CD1c-positive myeloid dendritic cell (primary cell): ENCODE measurements around the gene PLAGL2.

Experiments
- DNase-seq: peaks from one replicate; pipeline ENCODE4 v3.0.0-alpha.2; 2016; ENCODE audit errors: extremely low spot score

PLAGL2 gene

GRCh38 chr20:32231847-32232246, 24.3 kb upstream of the PLAGL2 start:
- peak; percentile 28 for DNase-seq

- no peak for DNase-seq
Observed at GRCh38 chr20:32231245-32231644, 23.7 kb upstream of the PLAGL2 start.

GRCh38 chr20:32230707-32231106, 23.2 kb upstream of the PLAGL2 start:
- no peak for DNase-seq

GRCh38 chr20:32229251-32229747, 21.8 kb upstream of the PLAGL2 start:
- no peak for DNase-seq

- peak; percentile 49 for DNase-seq
Observed at GRCh38 chr20:32227744-32228688, 20.5 kb upstream of the PLAGL2 start.

GRCh38 chr20:32227306-32227705, 19.8 kb upstream of the PLAGL2 start:
- DNase-seq = no peak

GRCh38 chr20:32226391-32226790, 18.8 kb upstream of the PLAGL2 start:
- no peak for DNase-seq

- DNase-seq = no peak
Observed at GRCh38 chr20:32224463-32224862, 16.9 kb upstream of the PLAGL2 start.

- no peak for DNase-seq
Observed at GRCh38 chr20:32218156-32218900, 10.8 kb upstream of the PLAGL2 start.

GRCh38 chr20:32216179-32217142, 8.9 kb upstream of the PLAGL2 start:
- no peak for DNase-seq

- DNase-seq = no peak
Observed at GRCh38 chr20:32215729-32216128, 8.2 kb upstream of the PLAGL2 start.

GRCh38 chr20:32215147-32215546, 7.6 kb upstream of the PLAGL2 start:
- DNase-seq = no peak

GRCh38 chr20:32213870-32214269, 6.3 kb upstream of the PLAGL2 start:
- no peak for DNase-seq

GRCh38 chr20:32209850-32210605, 2.5 kb upstream of the PLAGL2 start:
- no peak for DNase-seq

GRCh38 chr20:32208499-32209154, 1.1 kb upstream of the PLAGL2 start:
- no peak for DNase-seq

- DNase-seq = peak; percentile 12
Observed at GRCh38 chr20:32206760-32207625, 550 bp downstream of the PLAGL2 start.

GRCh38 chr20:32205843-32206759, 1.4 kb downstream of the PLAGL2 start:
- peak; percentile 3 for DNase-seq
